ENCODE measurements around the gene ZNF791.

GRCh38 chr19:12680034-12680433 is 69.3 kb downstream of the ZNF791 start:
- TF ChIP-seq CTCF (conservative IDR thresholded peaks at IDR 0.05): no peak
- no peak for TF ChIP-seq EZH2 (IDR thresholded peaks at IDR 0.05; ENCODE audit: low read depth)

Measured in PC-9 (cell line).